Measurements from ENCODE around the gene C19orf47.

The C19orf47 gene

DNA sequence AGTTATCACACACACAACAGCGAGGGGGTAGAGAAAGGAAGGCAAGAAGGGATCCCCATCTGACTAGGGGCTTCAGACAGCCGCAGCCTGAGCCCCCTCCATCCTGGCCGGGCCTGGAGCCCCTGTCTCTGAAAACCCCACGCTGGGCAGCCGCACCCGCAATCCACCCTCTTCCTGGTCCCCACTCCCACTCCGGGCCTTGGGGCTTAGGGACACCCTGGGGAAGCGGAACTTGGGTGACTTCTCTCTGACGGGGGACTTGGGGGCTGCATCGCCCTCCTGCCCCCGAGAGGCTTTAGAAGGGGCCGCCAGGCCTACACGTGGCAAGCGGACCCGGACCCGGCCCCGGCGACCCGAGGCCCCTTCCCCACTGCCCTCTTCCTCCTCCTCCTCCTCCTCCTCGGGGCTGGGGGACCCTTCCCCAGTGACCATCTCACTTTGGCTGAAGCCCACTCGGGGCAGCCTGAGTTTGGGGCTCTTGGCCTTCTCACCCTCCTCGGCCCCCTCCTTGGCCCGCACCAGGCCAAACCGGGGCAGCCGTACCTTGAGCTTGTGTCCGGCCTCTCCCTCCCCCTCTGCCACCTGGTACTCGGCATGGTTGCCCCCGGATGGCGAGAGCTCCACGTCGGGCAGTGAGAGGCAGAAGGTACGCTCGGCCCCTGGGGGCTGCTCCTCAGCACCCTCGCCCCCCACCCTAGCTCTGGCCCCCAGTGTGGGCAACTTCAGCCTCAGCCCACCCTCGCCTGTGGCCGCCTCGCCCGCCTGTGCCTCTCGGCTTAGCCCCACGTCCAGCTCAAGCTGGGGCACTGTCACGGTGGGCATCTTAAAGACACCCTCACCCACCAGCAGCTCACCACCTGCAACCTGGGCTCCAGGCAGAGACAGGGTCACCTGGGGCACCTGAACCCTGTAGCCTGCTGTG lies 46.0 kb upstream of the C19orf47 start:
- TF ChIP-seq, protein P1, sequence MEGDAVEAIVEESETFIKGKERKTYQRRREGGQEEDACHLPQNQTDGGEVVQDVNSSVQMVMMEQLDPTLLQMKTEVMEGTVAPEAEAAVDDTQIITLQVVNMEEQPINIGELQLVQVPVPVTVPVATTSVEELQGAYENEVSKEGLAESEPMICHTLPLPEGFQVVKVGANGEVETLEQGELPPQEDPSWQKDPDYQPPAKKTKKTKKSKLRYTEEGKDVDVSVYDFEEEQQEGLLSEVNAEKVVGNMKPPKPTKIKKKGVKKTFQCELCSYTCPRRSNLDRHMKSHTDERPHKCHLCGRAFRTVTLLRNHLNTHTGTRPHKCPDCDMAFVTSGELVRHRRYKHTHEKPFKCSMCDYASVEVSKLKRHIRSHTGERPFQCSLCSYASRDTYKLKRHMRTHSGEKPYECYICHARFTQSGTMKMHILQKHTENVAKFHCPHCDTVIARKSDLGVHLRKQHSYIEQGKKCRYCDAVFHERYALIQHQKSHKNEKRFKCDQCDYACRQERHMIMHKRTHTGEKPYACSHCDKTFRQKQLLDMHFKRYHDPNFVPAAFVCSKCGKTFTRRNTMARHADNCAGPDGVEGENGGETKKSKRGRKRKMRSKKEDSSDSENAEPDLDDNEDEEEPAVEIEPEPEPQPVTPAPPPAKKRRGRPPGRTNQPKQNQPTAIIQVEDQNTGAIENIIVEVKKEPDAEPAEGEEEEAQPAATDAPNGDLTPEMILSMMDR (IDR thresholded peaks at IDR 0.05) = no peak
- Mint-ChIP-seq H3K27me3 (ENCODE audit: low read depth, poor library complexity) (peaks cover 9% of the 10 kb centered on the region), H3K27ac (no peak overlapping the region), H3K9me3 (no peaks in the 10 kb centered on the region), H3K4me3 (no peak overlapping the region), H3K4me1 (peaks cover 16% of the 10 kb centered on the region), H3K36me3 (ENCODE audit: low read depth) (no peaks in the 10 kb centered on the region)
- no peak for DNase-seq

GRCh38 chr19:40392894-40393517 lies 44.8 kb upstream of the C19orf47 start:
- Mint-ChIP-seq H3K36me3 (ENCODE audit: low read depth) (no peaks in the 10 kb centered on the region), H3K27me3 (ENCODE audit: low read depth, poor library complexity) (peaks cover 11% of the 10 kb centered on the region), H3K4me3 (no peak overlapping the region), H3K9me3 (no peaks in the 10 kb centered on the region), H3K27ac (no peak overlapping the region), H3K4me1 (peaks cover 12% of the 10 kb centered on the region)
- TF ChIP-seq, protein P1 (IDR thresholded peaks at IDR 0.05) = no peak
- no peak for DNase-seq

DNA sequence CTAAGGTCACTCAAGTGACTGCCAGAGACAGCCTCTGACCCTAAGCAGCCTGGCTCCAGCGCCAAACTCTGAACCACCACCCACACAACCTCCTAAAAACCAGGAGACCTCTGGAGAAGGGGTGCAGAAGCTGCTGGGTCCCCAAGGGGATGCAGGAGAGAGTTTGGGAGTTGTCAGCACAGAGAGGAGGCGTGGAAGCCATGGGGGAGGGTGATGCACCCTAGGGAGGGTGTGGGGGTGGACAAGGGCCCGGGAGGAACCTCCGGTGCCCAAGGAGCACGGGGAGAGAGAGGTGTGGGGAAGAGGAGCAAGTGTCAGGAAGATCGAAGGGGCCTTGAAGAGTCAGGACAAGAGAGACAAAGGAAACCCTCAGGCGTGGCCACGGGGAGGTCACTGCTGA lies 43.9 kb upstream of the C19orf47 start:
- Mint-ChIP-seq H3K27ac (no peak overlapping the region), H3K4me3 (no peak overlapping the region), H3K9me3 (no peaks in the 10 kb centered on the region), H3K36me3 (ENCODE audit: low read depth) (no peaks in the 10 kb centered on the region), H3K4me1 (peaks cover 12% of the 10 kb centered on the region), H3K27me3 (ENCODE audit: low read depth, poor library complexity) (peaks cover 14% of the 10 kb centered on the region)
- TF ChIP-seq, protein P1 (IDR thresholded peaks at IDR 0.05) = no peak
- no peak for DNase-seq

DNA sequence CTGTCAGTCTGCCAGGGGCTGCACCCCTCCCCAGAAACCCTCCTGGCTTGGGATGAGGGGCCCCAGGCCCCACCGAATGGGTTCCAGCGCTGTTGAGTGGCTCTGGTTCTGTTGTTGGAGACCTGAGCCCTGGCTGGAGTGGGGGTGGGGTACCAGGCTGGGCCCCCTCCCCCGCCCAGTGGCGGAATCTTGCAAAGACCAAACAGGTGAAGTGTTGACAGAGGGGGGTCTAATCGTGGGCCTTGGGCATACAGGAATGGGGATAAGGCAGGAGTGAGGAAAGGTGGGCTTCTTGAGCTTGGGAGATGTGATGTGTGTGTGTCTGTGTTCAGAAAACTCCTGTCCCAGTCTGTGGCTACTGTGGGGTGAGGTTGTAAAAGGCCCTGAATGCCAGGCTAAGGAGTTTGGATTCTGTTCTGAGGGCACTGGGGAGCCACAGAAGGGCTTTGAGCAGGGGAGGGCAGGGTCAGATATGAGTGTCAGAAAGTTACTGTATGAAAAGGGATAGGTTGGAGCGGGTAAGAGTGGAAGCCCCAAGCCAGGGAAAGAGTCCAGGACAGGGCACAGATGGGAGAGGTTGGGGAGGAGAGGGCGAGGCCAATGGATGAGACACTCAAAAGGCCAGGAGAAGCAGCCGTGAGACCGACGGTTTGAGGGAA lies 42.0 kb upstream of the C19orf47 start, which contains the start of gene HIPK4:
Gene HIPK4, minus strand, starts transcription at position 98 of the 659 bp plus-strand sequence. CDS start 279 bp downstream, outside the sequence.
- no peak within 1 kb of the TSS for H3K27ac Mint-ChIP-seq
- TF ChIP-seq, protein P1 (IDR thresholded peaks at IDR 0.05) = no peak
- no peak for DNase-seq
- no peak within 1 kb of the TSS for H3K4me3 Mint-ChIP-seq
- peaks cover 12% of the 10 kb centered on the region for H3K4me1 Mint-ChIP-seq
- H3K27me3 Mint-ChIP-seq (ENCODE audit: low read depth, poor library complexity) = peaks cover 13% of the 10 kb centered on the region
- no peaks in the 10 kb centered on the region for H3K36me3 Mint-ChIP-seq (ENCODE audit: low read depth)
- H3K9me3 Mint-ChIP-seq = no peaks in the 10 kb centered on the region

- Mint-ChIP-seq H3K36me3 (ENCODE audit: low read depth) (no peaks in the 10 kb centered on the region), H3K9me3 (no peaks in the 10 kb centered on the region), H3K4me3 (no peak overlapping the region), H3K4me1 (peaks cover 12% of the 10 kb centered on the region), H3K27me3 (ENCODE audit: low read depth, poor library complexity) (peaks cover 9% of the 10 kb centered on the region), H3K27ac (no peak overlapping the region)
- DNase-seq = no peak
- TF ChIP-seq, protein P1 (IDR thresholded peaks at IDR 0.05) = no peak
These were observed 41.3 kb upstream of the C19orf47 start for GRCh38 chr19:40389404-40390083.
